Stimulated activated CD4-positive, alpha-beta T cell treated with anti-CD3 and anti-CD28 coated beads, Interleukin-15, amount 100 ng/mL, for 48 hours (primary cell): ENCODE data around the gene SLC17A7.
"Not testable (repeated sequence)": the region's sequence is repeated elsewhere in the genome, so short reads cannot be mapped to it uniquely, and the experiment has no call there.

Experiments used
- DNase-seq, 2 donors: peaks; one replicate each; pipeline ENCODE4 v3.0.0-alpha.2; 2020; ENCODE audit warnings: low read depth in 2 of 2

Gene SLC17A7

GRCh38 chr19:49444100-49444700 lies 2.9 kb upstream of the SLC17A7 start:
- not testable (repeated sequence) for DNase-seq

GRCh38 chr19:49443366-49444099 lies 2.2 kb upstream of the SLC17A7 start:
- DNase-seq, result peak; percentile 89 to 93

DNA sequence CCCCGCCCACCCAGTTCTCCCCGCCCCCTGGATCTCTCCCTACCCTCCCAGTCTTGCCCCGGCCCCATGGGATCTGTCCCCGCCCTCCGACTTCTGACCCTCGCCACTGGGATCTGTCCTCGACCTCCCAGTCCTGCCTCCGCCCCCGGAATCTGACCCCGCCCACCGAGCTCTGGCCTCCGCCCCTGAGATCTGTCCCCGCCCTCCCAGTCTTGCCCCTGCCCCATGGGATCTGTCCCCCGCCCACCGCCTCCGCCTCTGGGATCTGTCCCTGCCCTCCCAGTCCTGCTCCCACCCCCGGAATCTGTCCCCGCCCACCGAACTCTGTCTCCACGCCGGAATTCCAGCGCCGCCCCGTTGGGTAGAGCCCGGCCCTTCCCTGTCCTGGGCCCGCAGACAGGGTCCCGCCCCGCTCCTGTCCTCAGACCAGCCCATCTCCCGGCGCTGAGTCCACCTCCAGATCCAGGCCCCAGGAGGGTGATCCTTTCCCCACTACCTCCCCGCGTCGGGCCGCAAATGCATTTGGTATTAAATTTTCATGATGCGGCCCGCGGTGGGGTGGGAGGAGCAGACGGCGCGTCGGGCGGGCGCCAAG lies 1.5 kb upstream of the SLC17A7 start:
- peak in 1 of 2 donors; percentile 63 for DNase-seq

DNA sequence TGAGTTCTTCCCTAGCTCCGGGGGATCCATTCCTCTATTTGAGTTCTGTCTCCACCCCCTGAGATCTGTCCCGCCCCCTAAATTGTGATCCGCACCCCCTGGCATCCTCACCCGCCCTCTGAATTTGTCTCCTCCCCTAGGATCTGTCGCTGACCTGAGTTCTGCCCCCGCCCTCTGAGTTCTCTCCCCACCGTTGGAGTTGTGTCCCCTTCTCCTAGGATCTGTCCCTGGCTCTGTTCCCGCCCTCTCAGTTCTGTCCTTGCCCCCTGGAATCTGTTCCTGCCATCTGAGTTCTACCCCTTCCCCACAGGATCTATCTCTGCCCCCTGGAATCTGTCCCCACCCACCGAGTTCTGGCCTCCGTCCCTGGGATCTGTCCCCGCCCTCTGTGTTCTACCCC lies 1.0 kb upstream of the SLC17A7 start:
- DNase-seq, result no peak

- no peak for DNase-seq
Observed at GRCh38 chr19:49441960-49442350, 628 bp upstream of the SLC17A7 start.

DNA sequence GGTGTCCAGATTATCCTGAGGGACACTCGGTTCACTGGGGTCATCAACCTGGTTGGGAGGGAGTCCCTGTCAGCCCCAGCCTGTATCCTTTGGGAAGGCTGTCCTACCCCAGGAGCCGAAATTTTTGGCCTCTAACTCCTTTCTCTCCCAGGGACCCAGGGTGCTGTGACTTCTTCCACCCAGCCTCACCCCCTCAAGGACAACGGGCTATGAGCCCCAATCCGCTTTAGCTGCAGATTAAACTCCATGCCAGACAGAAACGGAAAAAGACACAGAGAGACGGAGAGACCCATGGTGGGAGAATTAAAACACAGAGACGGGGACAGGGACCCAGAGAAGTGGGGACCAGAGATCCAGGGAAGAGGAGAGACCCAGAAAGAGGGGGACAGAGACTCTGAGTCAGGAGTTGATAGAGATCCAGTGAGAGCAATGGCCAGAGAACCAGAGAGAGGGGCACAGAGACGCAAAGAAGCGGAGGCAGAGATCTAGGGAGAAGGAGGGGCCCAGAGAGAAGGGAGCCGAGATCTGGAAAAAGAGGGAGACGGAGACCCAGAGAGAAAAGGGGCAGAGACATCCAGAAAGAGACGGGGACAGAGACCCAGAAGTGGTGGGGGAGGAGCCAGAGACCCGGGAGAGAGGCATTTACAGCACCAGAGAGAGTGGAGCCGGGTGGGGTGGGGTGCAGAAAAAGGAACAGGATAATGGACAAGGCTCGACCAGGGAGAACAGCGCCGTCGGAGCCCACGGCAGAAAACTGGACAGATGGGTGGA lies 703 bp downstream of the SLC17A7 start:
- no peak for DNase-seq

DNA sequence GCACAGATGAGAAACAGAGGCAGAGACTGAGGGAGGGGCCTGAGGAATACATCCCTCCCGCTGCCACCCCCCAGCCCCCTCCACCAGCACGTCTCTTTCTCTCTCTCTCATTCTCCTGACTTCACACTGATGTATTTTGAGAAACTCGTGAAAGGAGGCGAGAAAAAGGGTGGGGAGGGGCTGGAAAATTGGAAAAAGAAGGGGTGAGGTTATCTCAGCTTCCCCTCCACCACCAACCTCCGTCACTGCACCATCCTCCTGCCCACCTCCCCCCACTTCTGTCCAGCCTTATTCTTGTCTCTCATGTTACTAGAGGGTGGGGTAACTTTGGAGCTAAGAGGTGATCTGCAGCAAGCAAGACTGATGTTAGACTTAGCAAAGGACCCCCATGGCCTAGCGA lies 1.5 kb downstream of the SLC17A7 start:
- DNase-seq, result no peak

GRCh38 chr19:49438261-49438660 lies 3.1 kb downstream of the SLC17A7 start:
- DNase-seq, result no peak

DNA sequence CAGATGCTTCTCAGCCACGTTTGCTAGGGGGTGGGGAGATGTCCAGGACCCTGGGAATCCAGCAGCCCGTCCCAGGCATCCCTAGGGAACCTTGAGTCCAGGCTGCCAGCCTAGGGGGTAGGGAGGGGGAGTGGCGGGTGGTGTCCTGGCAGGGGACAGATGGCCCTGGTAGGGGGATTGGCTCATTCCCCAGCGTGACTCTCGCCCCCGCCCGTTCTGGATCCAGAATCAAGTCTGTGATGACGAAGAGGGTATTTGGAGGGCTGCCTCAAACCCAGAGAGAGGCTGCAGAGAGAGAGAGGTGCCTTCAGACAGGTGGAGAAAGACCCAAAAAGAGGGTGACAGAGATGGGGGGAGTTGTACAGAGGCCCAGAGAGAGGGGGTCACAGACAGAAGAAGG lies 4.1 kb downstream of the SLC17A7 start:
- no peak for DNase-seq

- peak; percentile 56 to 78 for DNase-seq
Observed at GRCh38 chr19:49436381-49437017, 4.8 kb downstream of the SLC17A7 start.

GRCh38 chr19:49435670-49436069 lies 5.7 kb downstream of the SLC17A7 start:
- DNase-seq, result no peak

DNA sequence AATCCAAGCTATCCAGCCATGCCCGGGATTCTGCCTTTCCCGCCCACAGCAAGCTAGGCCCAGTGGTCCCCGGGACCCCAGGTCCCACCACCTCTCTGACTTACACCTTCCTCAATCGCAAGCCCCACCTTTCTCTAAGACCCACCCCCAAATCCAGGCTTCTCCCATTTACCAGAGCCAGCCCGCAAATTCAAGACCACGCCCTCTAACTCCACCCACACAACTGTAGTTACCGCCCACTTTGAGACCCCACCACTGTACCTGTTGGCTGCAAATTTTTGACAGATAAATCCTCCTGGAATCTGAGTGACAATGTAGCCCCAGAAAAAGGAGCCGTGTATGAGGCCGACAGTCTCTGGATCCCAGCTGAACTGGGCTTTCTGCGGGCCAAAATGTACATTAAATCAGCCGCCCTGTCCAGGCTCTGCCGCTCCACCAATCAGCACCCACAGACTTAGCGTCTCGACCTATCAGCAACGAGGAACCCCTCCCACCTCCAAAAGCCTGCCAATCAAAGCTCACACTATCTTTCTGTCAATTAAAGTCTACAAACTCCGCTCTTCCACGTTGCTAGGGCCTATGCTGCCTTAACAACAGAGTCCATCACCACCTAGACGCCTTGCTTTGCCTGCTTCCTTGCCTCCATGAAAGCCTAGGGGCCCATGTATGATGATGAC lies 6.3 kb downstream of the SLC17A7 start:
- no peak for DNase-seq

DNA sequence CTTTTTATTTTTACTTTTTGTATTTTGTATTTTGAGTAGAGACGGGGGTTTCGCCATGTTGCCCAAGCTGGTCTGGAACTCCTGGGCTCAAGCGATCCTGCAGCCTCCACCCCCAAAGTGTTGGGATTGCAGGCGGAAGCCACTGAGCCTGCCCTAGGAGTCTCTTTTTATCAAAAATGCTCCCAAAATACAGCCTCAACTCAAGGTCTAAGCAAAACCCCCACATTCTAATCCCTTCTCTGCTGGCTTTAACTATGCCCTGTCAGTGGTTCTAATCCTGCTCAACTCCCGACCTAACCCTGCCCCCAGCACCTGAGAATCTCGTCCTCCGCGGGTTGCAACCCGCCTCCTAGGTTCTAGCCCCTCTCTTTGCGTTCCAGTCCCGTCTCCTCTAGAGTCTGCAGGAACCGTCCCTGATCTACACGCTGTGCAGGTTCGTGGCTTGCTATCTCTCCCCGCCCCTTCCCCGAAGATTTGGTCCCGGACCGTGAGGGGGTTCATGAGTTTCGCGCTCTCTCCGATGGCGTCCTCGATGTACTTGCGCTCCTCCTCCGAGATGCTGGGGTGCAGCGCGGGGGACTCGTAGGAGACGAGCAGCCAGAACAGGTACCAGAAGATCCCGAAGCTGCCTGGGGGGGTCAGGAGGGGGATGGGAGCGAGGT lies 8.0 kb downstream of the SLC17A7 start:
- DNase-seq, result no peak

DNA sequence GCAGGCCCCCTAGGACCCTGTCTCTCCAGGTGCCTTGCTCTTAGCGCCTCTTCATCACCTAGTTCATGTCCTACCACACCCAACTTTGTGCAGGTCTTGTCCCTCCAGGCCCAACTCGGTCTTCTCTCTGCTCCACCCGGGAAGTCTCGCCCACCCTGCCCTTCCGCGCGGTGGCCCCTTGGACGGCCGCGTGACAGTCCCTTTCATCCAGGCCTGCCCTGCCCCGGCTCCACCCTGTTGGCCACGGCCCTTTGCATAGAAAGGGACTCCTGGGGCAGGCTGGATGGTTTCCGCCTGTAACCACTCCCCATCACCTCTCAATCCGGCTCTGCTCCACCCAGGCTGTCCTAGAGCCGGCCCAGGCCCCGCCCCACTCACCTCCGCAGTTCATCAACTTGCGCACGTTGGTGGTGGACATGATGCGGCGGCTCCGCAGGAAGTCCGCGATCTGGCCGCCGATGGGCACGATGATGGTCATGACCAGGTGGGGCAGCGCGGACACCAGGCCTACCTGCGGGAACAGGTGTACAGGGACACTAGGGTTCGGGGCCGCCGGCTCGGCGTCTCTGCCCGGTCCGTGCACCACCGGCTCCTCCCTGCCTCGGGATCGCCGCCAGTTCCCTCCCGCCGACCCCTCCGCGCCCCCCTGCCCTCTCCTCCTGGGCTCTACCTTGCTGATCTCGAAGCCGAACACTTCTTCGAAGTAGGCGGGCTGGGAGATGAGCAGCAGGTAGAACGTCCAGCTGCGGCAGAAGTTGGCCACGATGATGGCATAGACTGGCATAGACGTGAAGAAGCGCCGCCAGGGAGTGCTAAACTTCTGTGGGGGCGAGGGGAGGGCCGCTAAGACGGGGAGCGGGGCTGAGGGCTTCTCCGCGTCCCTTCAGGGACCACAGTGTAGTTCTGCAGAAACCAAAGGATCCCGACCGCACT lies 8.9 kb downstream of the SLC17A7 start:
- no peak for DNase-seq

DNA sequence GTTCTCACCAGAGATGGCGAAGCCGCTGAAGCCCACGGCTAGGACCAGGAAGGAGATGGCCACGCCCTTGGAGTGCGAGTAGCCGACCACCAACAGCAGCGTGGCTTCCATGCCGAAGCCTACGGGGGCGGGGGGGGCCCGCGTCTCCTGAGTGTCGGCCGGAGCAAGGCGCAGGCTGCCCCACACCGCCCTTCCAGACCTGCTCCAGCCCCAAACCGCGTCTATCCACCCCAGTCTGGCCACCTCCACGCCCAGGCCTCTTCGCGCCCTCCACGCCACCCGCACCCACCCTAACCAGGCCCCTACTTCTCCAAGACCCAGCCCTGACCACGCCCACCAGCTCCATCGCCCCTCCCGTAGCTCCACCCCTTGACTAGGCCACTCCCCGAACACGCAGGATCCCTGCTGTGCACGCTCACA lies 10.0 kb downstream of the SLC17A7 start:
- DNase-seq, result no peak

DNA sequence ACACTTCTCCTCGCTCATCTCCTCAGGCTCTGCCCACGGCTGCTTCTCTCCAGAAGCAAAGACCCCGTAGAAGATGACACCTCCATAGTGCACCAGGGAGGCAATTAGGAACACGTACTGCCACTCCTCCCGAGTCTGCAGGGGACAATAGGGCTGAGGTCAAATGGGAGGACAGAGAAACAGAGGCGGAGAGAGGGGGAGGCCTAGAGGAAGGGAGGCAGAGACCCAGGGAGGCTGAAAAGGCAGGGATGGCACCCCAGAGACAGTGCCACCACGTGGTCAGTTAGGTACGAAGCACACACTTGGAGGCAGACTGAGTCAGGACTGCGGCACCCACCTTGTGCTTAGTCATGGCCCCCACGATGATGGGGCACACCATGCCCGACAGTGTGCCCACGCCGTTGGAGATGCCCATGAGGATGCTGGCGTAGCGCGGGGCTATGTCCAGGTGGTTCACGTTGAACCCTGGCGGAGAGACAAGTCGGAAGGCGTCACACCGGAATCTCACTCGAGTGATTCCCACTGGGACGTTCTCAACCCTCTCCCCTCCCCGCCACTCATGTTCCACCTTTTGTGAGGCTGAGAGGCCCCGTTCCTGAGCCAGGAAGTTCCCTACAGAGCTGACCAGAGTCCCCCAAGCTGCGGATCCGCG lies 10.5 kb downstream of the SLC17A7 start:
- peak in 1 of 2 donors; percentile 45 for DNase-seq

DNA sequence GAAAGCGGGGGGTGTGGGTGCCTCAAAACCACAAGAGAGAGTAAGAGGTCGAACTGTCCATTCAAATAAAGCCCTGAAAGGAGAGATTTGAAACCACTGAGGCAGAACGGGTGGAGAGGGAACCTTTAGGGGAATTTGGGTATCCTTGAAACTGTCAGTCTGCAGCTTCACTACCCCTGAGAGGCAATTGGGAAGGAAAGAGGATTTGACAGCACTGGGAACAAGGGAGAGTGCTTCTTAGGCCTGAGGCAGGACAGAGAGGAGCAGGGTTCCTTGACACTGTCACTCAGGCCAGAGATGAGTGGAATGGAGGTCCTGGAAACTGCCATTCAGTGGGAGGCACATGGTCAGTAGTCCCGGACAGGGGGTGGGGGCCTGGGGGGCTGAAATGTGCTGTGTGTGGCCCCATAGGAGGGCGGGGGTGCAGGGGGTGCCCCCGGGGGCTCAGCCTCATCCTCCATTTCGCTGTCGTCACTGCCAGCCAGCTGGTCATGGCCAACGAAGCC lies 11.1 kb downstream of the SLC17A7 start:
- DNase-seq, result no peak

DNA sequence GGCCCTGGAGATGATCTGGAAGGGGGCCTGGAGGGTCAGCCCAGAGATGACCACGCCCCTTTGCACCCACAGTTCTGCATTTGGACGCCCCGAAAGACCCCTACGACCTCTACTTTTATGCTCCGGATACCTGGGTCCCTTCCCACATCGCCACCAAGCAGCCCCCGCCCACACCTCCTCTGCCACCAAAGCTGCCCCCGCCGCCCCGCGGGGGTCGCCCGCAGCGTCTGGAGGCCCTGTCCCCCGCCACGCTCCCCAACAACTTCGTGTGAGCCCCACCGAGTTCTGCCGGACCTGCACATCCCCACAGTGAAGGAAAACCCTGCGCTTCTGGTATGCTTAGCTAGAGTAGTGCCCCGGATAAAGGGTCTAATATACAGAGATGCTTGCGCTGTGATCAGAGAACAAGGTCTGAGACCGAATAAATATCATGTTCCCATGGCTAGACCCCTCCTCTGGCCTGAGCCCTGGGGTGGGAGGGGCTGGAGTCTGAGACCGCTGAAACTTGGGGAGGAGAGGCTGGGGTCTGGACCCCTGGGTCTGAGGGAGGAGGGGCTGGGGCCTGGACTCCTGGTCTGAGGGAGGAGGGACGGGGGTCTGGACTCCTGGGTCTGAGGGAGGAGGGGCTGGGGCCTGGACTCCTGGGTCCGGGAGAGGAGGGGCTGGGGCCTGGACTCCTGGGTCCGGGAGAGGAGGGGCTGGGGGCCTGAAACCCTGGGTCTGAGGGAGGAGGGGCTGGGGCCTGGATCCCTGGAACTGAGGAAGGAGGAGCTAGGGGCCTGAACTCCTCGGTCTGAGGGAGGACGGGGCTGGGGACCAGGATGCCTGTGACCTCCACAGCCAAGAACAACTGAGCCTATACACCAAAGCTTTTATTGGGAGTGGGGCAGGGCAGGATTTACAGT lies 12.5 kb downstream of the SLC17A7 start:
- no peak for DNase-seq
